Keratinocyte (primary cell): Measurements from ENCODE around the gene ACYP2. TPM values are rescaled to one million over a fixed set of nuclear protein-coding genes. Genes with fewer than 3 reads are reported as not detected.

Experiments used
- DNase-seq: peaks from one replicate; pipeline ENCODE4 v3.0.0-alpha.2; 2011; ENCODE audit warnings: low read depth, missing footprints, low spot score
- FAIRE-seq: peaks from 2 replicates; lab custom pipeline; 2011; peaks lifted over from hg19 to GRCh38; lab: Jason Lieb, UNC
- H2AFZ ChIP-seq: 2 replicates; pipeline ENCODE4 v1.6.0; 2012; ENCODE audit warnings: low read length, control low read depth, inconsistent platforms; ENCODE audit not compliant: control insufficient read depth
- H3K27ac ChIP-seq: 2 replicates; pipeline ENCODE4 v1.5.1; 2011; ENCODE audit warnings: low read length; ENCODE audit not compliant: control insufficient read depth, insufficient read depth
- H3K27me3 ChIP-seq: 3 replicates; pipeline ENCODE4 v1.6.0; 2011; ENCODE audit warnings: low read length; ENCODE audit not compliant: control insufficient read depth, insufficient read depth; ENCODE audit errors: extremely low read depth
- H3K36me3 ChIP-seq, 2 experiments: 2 replicates in 1 of 2; 3 replicates in 1 of 2; pipeline ENCODE4 v1.5.1; 2011; ENCODE audit warnings: low read length in 2 of 2, mild to moderate bottlenecking in 1 of 2; ENCODE audit not compliant: control insufficient read depth in 2 of 2, insufficient read depth in 2 of 2; ENCODE audit errors: extremely low read depth in 1 of 2
- H3K4me1 ChIP-seq: 3 replicates; pipeline ENCODE4 v1.5.1; 2011; ENCODE audit warnings: low read length; ENCODE audit not compliant: control insufficient read depth, insufficient read depth; ENCODE audit errors: extremely low read depth
- H3K4me2 ChIP-seq: 3 replicates; pipeline ENCODE4 v1.6.0; 2011; ENCODE audit warnings: low read depth, low read length; ENCODE audit not compliant: control insufficient read depth, insufficient read depth; ENCODE audit errors: extremely low read depth
- H3K4me3 ChIP-seq, 3 experiments: fragments of 200-600 bp in 1 of 3; sonication (generic) in 1 of 3; 2 replicates in 2 of 3; 3 replicates in 1 of 3; pipeline ENCODE4 v1.5.1; 2011 to 2016; ENCODE audit warnings: low read length in 3 of 3, mild to moderate bottlenecking in 3 of 3, control low read depth in 2 of 3, inconsistent platforms in 1 of 3, low read depth in 1 of 3, mixed read lengths in 1 of 3, mixed run types in 1 of 3, moderate library complexity in 1 of 3; ENCODE audit not compliant: control insufficient read depth in 2 of 3, insufficient read depth in 2 of 3; ENCODE audit errors: extremely low read depth in 1 of 3
- H3K79me2 ChIP-seq: 2 replicates; pipeline ENCODE4 v1.6.0; 2012; ENCODE audit warnings: low read length; ENCODE audit not compliant: control insufficient read depth, insufficient read depth
- H3K9ac ChIP-seq: 3 replicates; pipeline ENCODE4 v1.6.0; 2011; ENCODE audit warnings: low read length; ENCODE audit not compliant: control insufficient read depth, insufficient read depth; ENCODE audit errors: extremely low read depth
- H3K9me1 ChIP-seq: 3 replicates; pipeline ENCODE4 v1.6.0; 2011; ENCODE audit warnings: low read length; ENCODE audit not compliant: control insufficient read depth, insufficient read depth; ENCODE audit errors: extremely low read depth
- H3K9me3 ChIP-seq: 2 replicates; pipeline ENCODE4 v1.5.1; 2012; ENCODE audit warnings: low read depth, low read length; ENCODE audit not compliant: control insufficient read depth
- H4K20me1 ChIP-seq: 3 replicates; pipeline ENCODE4 v1.6.0; 2011; ENCODE audit warnings: low read length; ENCODE audit not compliant: control insufficient read depth, insufficient read depth; ENCODE audit errors: extremely low read depth
- CTCF ChIP-seq, 3 experiments: IDR thresholded peaks in 1 of 3; conservative IDR thresholded peaks in 1 of 3; optimal IDR thresholded peaks in 1 of 3; 2 replicates in 2 of 3; 3 replicates in 1 of 3; pipeline versions ENCODE3 to v1.5.1; 2011; ENCODE audit warnings: low read length in 3 of 3, mild to moderate bottlenecking in 3 of 3, moderate library complexity in 2 of 3, control low read depth in 1 of 3, inconsistent platforms in 1 of 3; ENCODE audit not compliant: insufficient read depth in 2 of 3; ENCODE audit errors: extremely low read depth in 1 of 3
- EZH2 ChIP-seq: IDR thresholded peaks from one replicate; pipeline ENCODE4 v1.6.1; 2012; ENCODE audit warnings: inconsistent platforms, mild to moderate bottlenecking, low read length, moderate library complexity
- dilution Hi-C: fragments of 300-500 bp; cut with MboI; formaldehyde crosslinking; loops from one replicate; pipeline ENCODE4 v1.7.0; 2020; ENCODE audit warnings: low sequenced_read_pairs; ENCODE audit not compliant: extremely low pct_ligation_motif_present
- polyA plus RNA-seq, 5 experiments: library from polyadenylated mRNA; depleted of rRNA in 3 of 5; stranded (reverse) in 3 of 5; stranded (forward) in 1 of 5; unstranded in 1 of 5; fragments of >200 nt; gene quantifications; 1 replicate in 1 of 5; 2 replicates in 3 of 5; 3 replicates in 1 of 5; pipeline versions ENCODE4 v1.2.1 to v1.2.3, GENCODE V29; 2011 to 2012; ENCODE audit warnings: missing spikeins in 2 of 5, low read depth in 1 of 5, low replicate concordance in 1 of 5

ACYP2 gene
- polyA plus RNA-seq, 1 donor (not counting 4 experiments of a cell fraction or from before 2014, with no cell fraction given) = 8.7 TPM

DNA sequence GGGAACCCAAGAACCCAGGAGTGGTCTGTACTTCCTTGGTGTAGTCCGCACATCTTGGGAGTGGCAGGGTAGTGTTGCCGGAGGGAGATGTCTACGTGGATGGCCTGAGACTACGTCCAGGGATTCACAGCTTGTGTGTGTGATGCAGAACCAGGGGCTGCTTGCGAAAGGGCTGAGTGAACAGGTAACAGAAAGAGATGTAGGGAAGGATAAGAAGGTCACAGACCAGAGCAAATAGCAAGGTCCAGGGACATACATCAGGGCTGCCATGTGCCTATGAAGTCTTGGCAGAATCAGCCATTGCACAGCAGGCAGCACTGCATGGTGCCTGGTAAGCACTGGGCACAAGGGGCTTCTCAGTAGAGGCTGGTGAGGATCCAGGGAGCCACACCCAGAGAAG is 71.9 kb downstream of the ACYP2 start:
- Histone ChIP-seq H3K9ac (no peak overlapping the region), H3K79me2 (no peaks in the 10 kb centered on the region), H3K4me2 (no peak overlapping the region), H3K9me1 (no peaks in the 10 kb centered on the region), H3K9me3 (no peaks in the 10 kb centered on the region), H3K36me3 (no peaks in the 10 kb centered on the region), H3K4me1 (no peaks in the 10 kb centered on the region), H3K4me3 (no peak overlapping the region), H3K27me3 (no peaks in the 10 kb centered on the region), H2AFZ (no peak overlapping the region), H3K27ac (no peak overlapping the region), H4K20me1 (no peaks in the 10 kb centered on the region)
- TF ChIP-seq CTCF (optimal IDR thresholded peaks at IDR 0.05 in 1 of 3, IDR thresholded peaks at IDR 0.05 in 1 of 3, conservative IDR thresholded peaks at IDR 0.05 in 1 of 3; ENCODE audit: extremely low read depth in 1 of 3, insufficient read depth in 2 of 3, low read length in 3 of 3) (no peak), EZH2 (no peak)
- dilution Hi-C loops = no loop called here
- no peak for DNase-seq
- no peak for FAIRE-seq

DNA sequence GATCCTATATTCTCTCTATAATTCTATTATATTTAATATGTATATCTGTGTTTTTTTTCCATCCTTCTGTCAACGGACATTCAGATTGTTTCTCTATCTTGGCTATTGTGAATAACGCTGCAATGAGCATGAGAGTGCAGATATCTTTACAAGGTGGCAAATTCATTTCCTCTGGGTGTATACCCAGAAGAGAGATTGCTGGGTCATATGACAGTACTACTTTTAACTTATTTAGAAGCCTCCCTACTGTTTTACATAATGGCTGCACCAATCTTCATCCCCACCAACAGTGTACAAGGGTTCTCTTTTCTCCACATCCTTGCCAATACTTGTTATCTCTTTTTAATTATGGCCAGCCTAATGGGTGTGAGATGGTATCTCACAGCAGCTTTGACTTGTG is 74.1 kb downstream of the ACYP2 start:
- H3K9me1 ChIP-seq = no peaks in the 10 kb centered on the region
- dilution Hi-C loops = no loop called here
- no peak for FAIRE-seq

More for the DNA sequence above, 74.1 kb downstream of the ACYP2 start:
- Histone ChIP-seq H3K4me1 (no peaks in the 10 kb centered on the region), H3K9me3 (no peaks in the 10 kb centered on the region), H3K36me3 (no peaks in the 10 kb centered on the region), H3K4me2 (no peak overlapping the region), H3K9ac (no peak overlapping the region), H4K20me1 (no peaks in the 10 kb centered on the region), H3K27ac (no peak overlapping the region), H2AFZ (no peak overlapping the region), H3K27me3 (no peaks in the 10 kb centered on the region), H3K79me2 (no peaks in the 10 kb centered on the region), H3K4me3 (no peak overlapping the region)
- TF ChIP-seq EZH2 = no peak
- TF ChIP-seq CTCF (optimal IDR thresholded peaks at IDR 0.05 in 1 of 3, IDR thresholded peaks at IDR 0.05 in 1 of 3, conservative IDR thresholded peaks at IDR 0.05 in 1 of 3; ENCODE audit: extremely low read depth in 1 of 3, insufficient read depth in 2 of 3, low read length in 3 of 3) = no peak
- DNase-seq = no peak
